BLaER1 treated with 17β-estradiol and CSF1 and Interleukin-3, amounts not matched to agents 10 nM and 100 nM (cell line): ENCODE results near the gene HCFC1.

Experiments used
- H3K27ac ChIP-seq, 11 experiments: shearing (Covaris generic); formaldehyde crosslinking; 2 replicates each; pipeline ENCODE4 v1.8.1; 2022
- H3K27me3 ChIP-seq, 11 experiments: shearing (Covaris generic); formaldehyde crosslinking; 2 replicates each; pipeline ENCODE4 v1.8.1; 2022
- H3K36me3 ChIP-seq, 11 experiments: shearing (Covaris generic); formaldehyde crosslinking; 2 replicates each; pipeline ENCODE4 v1.8.1; 2022
- H3K4me1 ChIP-seq, 10 experiments: shearing (Covaris generic); formaldehyde crosslinking; 2 replicates each; pipeline ENCODE4 v1.8.1; 2022
- H3K4me2 ChIP-seq, 11 experiments: shearing (Covaris generic); formaldehyde crosslinking; 2 replicates each; pipeline ENCODE4 v1.8.1; 2022
- H3K4me3 ChIP-seq, 10 experiments: shearing (Covaris generic); formaldehyde crosslinking; 2 replicates each; pipeline ENCODE4 v1.8.1; 2022
- H3K9ac ChIP-seq, 11 experiments: shearing (Covaris generic); formaldehyde crosslinking; 2 replicates each; pipeline ENCODE4 v1.8.1; 2022
- H3K9me3 ChIP-seq, 11 experiments: shearing (Covaris generic); formaldehyde crosslinking; replicated peaks in 1 of 11; 2 replicates each; pipeline ENCODE4 v1.8.1; 2022
- H4K20me1 ChIP-seq, 11 experiments: shearing (Covaris generic); formaldehyde crosslinking; 2 replicates each; pipeline ENCODE4 v1.8.1; 2022
- Cebpa-rat ChIP-seq, 11 experiments: shearing (Covaris generic); IDR thresholded peaks; 2 replicates each; pipeline ENCODE4 v1.8.1; 2022

The HCFC1 gene

GRCh38 chrX:153969125-153969903 lies 2.3 kb downstream of the HCFC1 start:
- TF ChIP-seq Cebpa-rat (IDR thresholded peaks at IDR 0.05) = no peak
- Histone ChIP-seq H3K9me3 (no peaks in the 10 kb centered on the region), H3K9ac (peak overlapping the region; percentile 64 to 98 (median 76)), H3K4me3 (peak overlapping the region; percentile 72 to 97 (median 86)), H3K36me3 (peaks cover 0 to 28% (median 10%) of the 10 kb centered on the region in 11 experiments; a peak in 19 of 22 replicates), H3K27me3 (peaks cover 67 to 74% (median 69%) of the 10 kb centered on the region in 11 experiments), H4K20me1 (peaks cover 71 to 87% (median 77%) of the 10 kb centered on the region in 11 experiments; a peak in 21 of 22 replicates), H3K4me2 (peak overlapping the region; percentile 78 to 97 (median 88)), H3K4me1 (peaks cover 51 to 69% (median 61%) of the 10 kb centered on the region in 10 experiments), H3K27ac (peak overlapping the region; percentile 1 to 76 (median 61); a peak in 19 of 22 replicates)

GRCh38 chrX:153968754-153969124 lies 2.9 kb downstream of the HCFC1 start:
- Histone ChIP-seq H3K9ac (peak overlapping the region; percentile 64 to 98 (median 76)), H3K9me3 (no peaks in the 10 kb centered on the region; a peak in 1 of 22 replicates), H3K27me3 (peaks cover 65 to 74% (median 69%) of the 10 kb centered on the region in 11 experiments), H3K4me2 (peak overlapping the region; percentile 78 to 97 (median 88)), H4K20me1 (peaks cover 65 to 87% (median 77%) of the 10 kb centered on the region in 11 experiments; a peak in 21 of 22 replicates), H3K4me1 (peaks cover 45 to 64% (median 56%) of the 10 kb centered on the region in 10 experiments), H3K4me3 (peak overlapping the region; percentile 72 to 97 (median 86)), H3K36me3 (peaks cover 5 to 33% (median 16%) of the 10 kb centered on the region in 11 experiments), H3K27ac (peak overlapping the region in 10 of 11 experiments; percentile 11 to 76 (median 62); a peak in 18 of 22 replicates)
- no peak for TF ChIP-seq Cebpa-rat (IDR thresholded peaks at IDR 0.05)

- peak overlapping the region in 10 of 11 experiments; percentile 12 to 76 (median 55); a peak in 15 of 22 replicates for H3K27ac ChIP-seq
- H3K27me3 ChIP-seq = peaks cover 65 to 74% (median 69%) of the 10 kb centered on the region in 11 experiments
- H3K9ac ChIP-seq = peak overlapping the region; percentile 64 to 98 (median 76)
- H3K36me3 ChIP-seq = peaks cover 10 to 38% (median 21%) of the 10 kb centered on the region in 11 experiments
- H3K4me1 ChIP-seq = peaks cover 40 to 59% (median 51%) of the 10 kb centered on the region in 10 experiments
- no peaks in the 10 kb centered on the region; a peak in 1 of 22 replicates for H3K9me3 ChIP-seq
- H3K4me2 ChIP-seq = peak overlapping the region; percentile 78 to 97 (median 88)
- H3K4me3 ChIP-seq = peak overlapping the region; percentile 72 to 97 (median 86)
- peaks cover 60 to 87% (median 77%) of the 10 kb centered on the region in 11 experiments; a peak in 21 of 22 replicates for H4K20me1 ChIP-seq
- TF ChIP-seq Cebpa-rat (IDR thresholded peaks at IDR 0.05) = no peak
These were observed 3.4 kb downstream of the HCFC1 start for GRCh38 chrX:153968255-153968654.

GRCh38 chrX:153967536-153968224 lies 3.9 kb downstream of the HCFC1 start:
- Histone ChIP-seq H3K4me1 (peaks cover 34 to 53% (median 46%) of the 10 kb centered on the region in 10 experiments), H3K4me3 (peak overlapping the region; percentile 72 to 97 (median 86)), H3K9me3 (no peaks in the 10 kb centered on the region; a peak in 1 of 22 replicates), H4K20me1 (peaks cover 54 to 87% (median 77%) of the 10 kb centered on the region in 11 experiments; a peak in 21 of 22 replicates), H3K27me3 (peaks cover 69 to 74% (median 72%) of the 10 kb centered on the region in 11 experiments), H3K36me3 (peaks cover 16 to 44% (median 26%) of the 10 kb centered on the region in 11 experiments), H3K4me2 (peak overlapping the region; percentile 78 to 97 (median 88)), H3K9ac (peak overlapping the region; percentile 64 to 98 (median 76); a peak in 20 of 22 replicates), H3K27ac (peak overlapping the region; percentile 14 to 76 (median 52); a peak in 17 of 22 replicates)
- no peak for TF ChIP-seq Cebpa-rat (IDR thresholded peaks at IDR 0.05)

GRCh38 chrX:153966841-153967535 lies 4.6 kb downstream of the HCFC1 start:
- Histone ChIP-seq H4K20me1 (peaks cover 54 to 92% (median 82%) of the 10 kb centered on the region in 11 experiments; a peak in 21 of 22 replicates), H3K27ac (peak overlapping the region in 10 of 11 experiments; percentile 26 to 67 (median 48); a peak in 17 of 22 replicates), H3K36me3 (peaks cover 22 to 51% (median 33%) of the 10 kb centered on the region in 11 experiments), H3K4me1 (peaks cover 34 to 53% (median 46%) of the 10 kb centered on the region in 10 experiments), H3K9ac (peak overlapping the region; percentile 25 to 98 (median 76); a peak in 19 of 22 replicates), H3K4me2 (peak overlapping the region; percentile 78 to 97 (median 88)), H3K4me3 (peak overlapping the region in 9 of 10 experiments; percentile 72 to 97 (median 87); a peak in 18 of 20 replicates), H3K27me3 (peaks cover 69 to 81% (median 79%) of the 10 kb centered on the region in 11 experiments), H3K9me3 (no peaks in the 10 kb centered on the region; a peak in 1 of 22 replicates)
- no peak for TF ChIP-seq Cebpa-rat (IDR thresholded peaks at IDR 0.05)

GRCh38 chrX:153966283-153966688 lies 5.3 kb downstream of the HCFC1 start:
- peak overlapping the region; percentile 78 to 97 (median 88) for H3K4me2 ChIP-seq
- peak overlapping the region; percentile 25 to 98 (median 76); a peak in 18 of 22 replicates for H3K9ac ChIP-seq
- peaks cover 30 to 58% (median 40%) of the 10 kb centered on the region in 11 experiments for H3K36me3 ChIP-seq
- H3K4me3 ChIP-seq = peak overlapping the region in 7 of 10 experiments; percentile 72 to 97 (median 85); a peak in 12 of 20 replicates
- peaks cover 69 to 88% (median 85%) of the 10 kb centered on the region in 11 experiments for H3K27me3 ChIP-seq
- no peaks in the 10 kb centered on the region; a peak in 1 of 22 replicates for H3K9me3 ChIP-seq
- H4K20me1 ChIP-seq = peaks cover 54 to 92% (median 87%) of the 10 kb centered on the region in 11 experiments; a peak in 21 of 22 replicates
- H3K4me1 ChIP-seq = peaks cover 34 to 53% (median 46%) of the 10 kb centered on the region in 10 experiments
- peak overlapping the region in 9 of 11 experiments; percentile 26 to 67 (median 46); a peak in 13 of 22 replicates for H3K27ac ChIP-seq
- TF ChIP-seq Cebpa-rat (IDR thresholded peaks at IDR 0.05) = no peak

GRCh38 chrX:153965406-153965805 lies 6.2 kb downstream of the HCFC1 start:
- peaks cover 54 to 96% (median 96%) of the 10 kb centered on the region in 11 experiments; a peak in 21 of 22 replicates for H4K20me1 ChIP-seq
- no peak overlapping the region for H3K4me3 ChIP-seq
- H3K27ac ChIP-seq = peak overlapping the region in 5 of 11 experiments; percentile 1 to 67 (median 54); a peak in 4 of 22 replicates
- H3K27me3 ChIP-seq = peaks cover 69 to 97% (median 92%) of the 10 kb centered on the region in 11 experiments
- H3K36me3 ChIP-seq = peaks cover 38 to 67% (median 49%) of the 10 kb centered on the region in 11 experiments
- H3K9ac ChIP-seq = peak overlapping the region in 9 of 11 experiments; percentile 9 to 98 (median 76); a peak in 11 of 22 replicates
- TF ChIP-seq Cebpa-rat (IDR thresholded peaks at IDR 0.05) = no peak
- peaks cover 34 to 53% (median 46%) of the 10 kb centered on the region in 10 experiments for H3K4me1 ChIP-seq
- peak overlapping the region; percentile 78 to 97 (median 88) for H3K4me2 ChIP-seq
- no peaks in the 10 kb centered on the region; a peak in 1 of 22 replicates for H3K9me3 ChIP-seq
